Keratinocyte (primary cell): ENCODE data around the gene SUN5. TPM values are rescaled to one million over a fixed set of nuclear protein-coding genes. Genes with fewer than 3 reads are reported as not detected.
"Not testable (repeated sequence)": the region's sequence is repeated elsewhere in the genome, so short reads cannot be mapped to it uniquely, and the experiment has no call there.

Experiments used
- DNase-seq: peaks from one replicate; pipeline ENCODE4 v3.0.0-alpha.2; 2011; ENCODE audit warnings: low read depth, missing footprints, low spot score
- FAIRE-seq: peaks from 2 replicates; lab custom pipeline; 2011; peaks lifted over from hg19 to GRCh38; lab: Jason Lieb, UNC
- H2AFZ ChIP-seq: 2 replicates; pipeline ENCODE4 v1.6.0; 2012; ENCODE audit warnings: low read length, control low read depth, inconsistent platforms; ENCODE audit not compliant: control insufficient read depth
- H3K27ac ChIP-seq: 2 replicates; pipeline ENCODE4 v1.5.1; 2011; ENCODE audit warnings: low read length; ENCODE audit not compliant: control insufficient read depth, insufficient read depth
- H3K27me3 ChIP-seq: 3 replicates; pipeline ENCODE4 v1.6.0; 2011; ENCODE audit warnings: low read length; ENCODE audit not compliant: control insufficient read depth, insufficient read depth; ENCODE audit errors: extremely low read depth
- H3K36me3 ChIP-seq, 2 experiments: 2 replicates in 1 of 2; 3 replicates in 1 of 2; pipeline ENCODE4 v1.5.1; 2011; ENCODE audit warnings: low read length in 2 of 2, mild to moderate bottlenecking in 1 of 2; ENCODE audit not compliant: control insufficient read depth in 2 of 2, insufficient read depth in 2 of 2; ENCODE audit errors: extremely low read depth in 1 of 2
- H3K4me1 ChIP-seq: 3 replicates; pipeline ENCODE4 v1.5.1; 2011; ENCODE audit warnings: low read length; ENCODE audit not compliant: control insufficient read depth, insufficient read depth; ENCODE audit errors: extremely low read depth
- H3K4me2 ChIP-seq: 3 replicates; pipeline ENCODE4 v1.6.0; 2011; ENCODE audit warnings: low read depth, low read length; ENCODE audit not compliant: control insufficient read depth, insufficient read depth; ENCODE audit errors: extremely low read depth
- H3K4me3 ChIP-seq, 3 experiments: fragments of 200-600 bp in 1 of 3; sonication (generic) in 1 of 3; 2 replicates in 2 of 3; 3 replicates in 1 of 3; pipeline ENCODE4 v1.5.1; 2011 to 2016; ENCODE audit warnings: low read length in 3 of 3, mild to moderate bottlenecking in 3 of 3, control low read depth in 2 of 3, inconsistent platforms in 1 of 3, low read depth in 1 of 3, mixed read lengths in 1 of 3, mixed run types in 1 of 3, moderate library complexity in 1 of 3; ENCODE audit not compliant: control insufficient read depth in 2 of 3, insufficient read depth in 2 of 3; ENCODE audit errors: extremely low read depth in 1 of 3
- H3K79me2 ChIP-seq: 2 replicates; pipeline ENCODE4 v1.6.0; 2012; ENCODE audit warnings: low read length; ENCODE audit not compliant: control insufficient read depth, insufficient read depth
- H3K9ac ChIP-seq: 3 replicates; pipeline ENCODE4 v1.6.0; 2011; ENCODE audit warnings: low read length; ENCODE audit not compliant: control insufficient read depth, insufficient read depth; ENCODE audit errors: extremely low read depth
- H3K9me1 ChIP-seq: 3 replicates; pipeline ENCODE4 v1.6.0; 2011; ENCODE audit warnings: low read length; ENCODE audit not compliant: control insufficient read depth, insufficient read depth; ENCODE audit errors: extremely low read depth
- H3K9me3 ChIP-seq: 2 replicates; pipeline ENCODE4 v1.5.1; 2012; ENCODE audit warnings: low read depth, low read length; ENCODE audit not compliant: control insufficient read depth
- H4K20me1 ChIP-seq: 3 replicates; pipeline ENCODE4 v1.6.0; 2011; ENCODE audit warnings: low read length; ENCODE audit not compliant: control insufficient read depth, insufficient read depth; ENCODE audit errors: extremely low read depth
- CTCF ChIP-seq, 3 experiments: IDR thresholded peaks in 1 of 3; conservative IDR thresholded peaks in 1 of 3; optimal IDR thresholded peaks in 1 of 3; 2 replicates in 2 of 3; 3 replicates in 1 of 3; pipeline versions ENCODE3 to v1.5.1; 2011; ENCODE audit warnings: low read length in 3 of 3, mild to moderate bottlenecking in 3 of 3, moderate library complexity in 2 of 3, control low read depth in 1 of 3, inconsistent platforms in 1 of 3; ENCODE audit not compliant: insufficient read depth in 2 of 3; ENCODE audit errors: extremely low read depth in 1 of 3
- EZH2 ChIP-seq: IDR thresholded peaks from one replicate; pipeline ENCODE4 v1.6.1; 2012; ENCODE audit warnings: inconsistent platforms, mild to moderate bottlenecking, low read length, moderate library complexity
- dilution Hi-C: fragments of 300-500 bp; cut with MboI; formaldehyde crosslinking; loops from one replicate; pipeline ENCODE4 v1.7.0; 2020; ENCODE audit warnings: low sequenced_read_pairs; ENCODE audit not compliant: extremely low pct_ligation_motif_present
- polyA plus RNA-seq, 5 experiments: library from polyadenylated mRNA; depleted of rRNA in 3 of 5; stranded (reverse) in 3 of 5; stranded (forward) in 1 of 5; unstranded in 1 of 5; fragments of >200 nt; gene quantifications; 1 replicate in 1 of 5; 2 replicates in 3 of 5; 3 replicates in 1 of 5; pipeline versions ENCODE4 v1.2.1 to v1.2.3, GENCODE V29; 2011 to 2012; ENCODE audit warnings: missing spikeins in 2 of 5, low read depth in 1 of 5, low replicate concordance in 1 of 5

SUN5 gene
- polyA plus RNA-seq, 1 donor (not counting 4 experiments of a cell fraction or from before 2014, with no cell fraction given): not detected

GRCh38 chr20:32958574-32958973 lies 45.7 kb downstream of the SUN5 start:
- no peaks in the 10 kb centered on the region for H3K27me3 ChIP-seq
- H3K27ac ChIP-seq: no peak overlapping the region
- dilution Hi-C loops: no loop called here
- no peak overlapping the region for H2AFZ ChIP-seq
- H3K4me3 ChIP-seq: no peak overlapping the region
- no peak for DNase-seq
- FAIRE-seq: no peak
- no peaks in the 10 kb centered on the region for H3K79me2 ChIP-seq
- no peaks in the 10 kb centered on the region for H3K9me3 ChIP-seq
- no peaks in the 10 kb centered on the region for H3K4me1 ChIP-seq
- H4K20me1 ChIP-seq: no peaks in the 10 kb centered on the region
- no peak overlapping the region for H3K4me2 ChIP-seq
- H3K9ac ChIP-seq: no peak overlapping the region
- TF ChIP-seq CTCF (optimal IDR thresholded peaks at IDR 0.05 in 1 of 3, IDR thresholded peaks at IDR 0.05 in 1 of 3, conservative IDR thresholded peaks at IDR 0.05 in 1 of 3; ENCODE audit: extremely low read depth in 1 of 3, insufficient read depth in 2 of 3, low read length in 3 of 3) (no peak), EZH2 (no peak)
- H3K9me1 ChIP-seq: no peaks in the 10 kb centered on the region
- no peaks in the 10 kb centered on the region for H3K36me3 ChIP-seq

- DNase-seq: no peak
- Histone ChIP-seq H2AFZ (no peak overlapping the region), H3K79me2 (no peaks in the 10 kb centered on the region), H3K27ac (no peak overlapping the region), H3K9ac (no peak overlapping the region), H3K4me1 (no peaks in the 10 kb centered on the region), H3K4me3 (no peak overlapping the region), H3K4me2 (no peak overlapping the region), H4K20me1 (no peaks in the 10 kb centered on the region), H3K9me3 (no peaks in the 10 kb centered on the region), H3K9me1 (no peaks in the 10 kb centered on the region), H3K27me3 (no peaks in the 10 kb centered on the region), H3K36me3 (no peaks in the 10 kb centered on the region)
- TF ChIP-seq CTCF (optimal IDR thresholded peaks at IDR 0.05 in 1 of 3, IDR thresholded peaks at IDR 0.05 in 1 of 3, conservative IDR thresholded peaks at IDR 0.05 in 1 of 3; ENCODE audit: extremely low read depth in 1 of 3, insufficient read depth in 2 of 3, low read length in 3 of 3) (no peak), EZH2 (no peak)
- dilution Hi-C loops: no loop called here
- no peak for FAIRE-seq
Measured at GRCh38 chr20:32957459-32957858, 46.8 kb downstream of the SUN5 start.

- H3K27ac ChIP-seq, dilution Hi-C loops, DNase-seq, H3K9ac ChIP-seq, H3K9me1 ChIP-seq, H3K36me3 ChIP-seq, H3K9me3 ChIP-seq, FAIRE-seq, H3K4me2 ChIP-seq, H2AFZ ChIP-seq, H3K4me3 ChIP-seq, H4K20me1 ChIP-seq, H3K4me1 ChIP-seq, H3K79me2 ChIP-seq, H3K27me3 ChIP-seq: not testable (repeated sequence)
Measured at GRCh38 chr20:32950539-32950938, 53.7 kb downstream of the SUN5 start.
